Measurements from ENCODE around the gene COL18A1. TPM values are rescaled to one million over a fixed set of nuclear protein-coding genes. Genes with fewer than 3 reads are reported as not detected.

Gene COL18A1
- total and polyA plus RNA-seq, 2 donors (not counting 1 experiment from before 2014, with no cell fraction given): 15.6 to 24.7 TPM

DNA sequence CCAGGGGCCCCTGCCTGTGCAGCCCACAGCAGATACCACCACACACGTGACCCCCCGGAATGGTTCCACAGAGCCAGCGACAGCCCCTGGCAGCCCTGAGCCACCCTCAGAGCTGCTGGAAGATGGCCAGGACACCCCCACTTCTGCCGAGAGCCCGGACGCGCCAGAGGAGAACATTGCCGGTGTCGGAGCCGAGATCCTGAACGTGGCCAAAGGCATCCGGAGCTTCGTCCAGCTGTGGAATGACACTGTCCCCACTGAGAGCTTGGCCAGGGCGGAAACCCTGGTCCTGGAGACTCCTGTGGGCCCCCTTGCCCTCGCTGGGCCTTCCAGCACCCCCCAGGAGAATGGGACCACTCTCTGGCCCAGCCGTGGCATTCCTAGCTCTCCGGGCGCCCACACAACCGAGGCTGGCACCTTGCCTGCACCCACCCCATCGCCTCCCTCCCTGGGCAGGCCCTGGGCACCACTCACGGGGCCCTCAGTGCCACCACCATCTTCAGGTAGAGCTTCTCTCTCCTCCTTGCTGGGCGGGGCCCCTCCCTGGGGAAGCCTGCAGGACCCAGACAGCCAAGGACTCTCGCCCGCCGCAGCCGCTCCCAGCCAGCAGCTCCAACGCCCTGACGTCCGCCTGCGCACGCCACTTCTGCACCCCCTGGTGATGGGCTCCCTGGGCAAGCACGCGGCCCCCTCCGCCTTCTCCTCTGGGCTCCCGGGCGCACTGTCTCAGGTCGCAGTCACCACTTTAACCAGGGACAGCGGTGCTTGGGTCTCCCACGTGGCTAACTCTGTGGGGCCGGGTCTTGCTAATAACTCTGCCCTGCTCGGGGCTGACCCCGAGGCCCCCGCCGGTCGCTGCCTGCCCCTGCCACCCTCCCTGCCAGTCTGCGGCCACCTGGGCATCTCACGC lies 51.0 kb downstream of the COL18A1 start:
- ChIA-PET POLR2A (no interaction called here), CTCF (no interaction called here)
- intact Hi-C loops (cut with micrococcal nuclease): no loop called here
- TF ChIP-seq EZH2 (IDR thresholded peaks at IDR 0.05; ENCODE audit: borderline replicate concordance, insufficient read depth, low read depth, low read length, poor library complexity, severe bottlenecking): no peak
- no peak for TF ChIP-seq CTCF (IDR thresholded peaks at IDR 0.05)
- DNase-seq (no peak), ATAC-seq (ENCODE audit: low read depth) (no peak)
- Histone ChIP-seq H4K20me1 (ENCODE audit: control insufficient read depth, insufficient read depth, low read length, poor library complexity, severe bottlenecking) (no peaks in the 10 kb centered on the region), H3K4me2 (replicated peaks; ENCODE audit: low read depth, low read length, poor library complexity, severe bottlenecking) (no peak overlapping the region), H3K79me2 (ENCODE audit: control insufficient read depth, insufficient read depth, low read length) (no peaks in the 10 kb centered on the region), H3K27me3 (replicated peaks in 1 of 4; ENCODE audit: control extremely low read depth in 1 of 4, control insufficient read depth in 3 of 4, insufficient read depth in 4 of 4, low read length in 3 of 4) (peaks cover 0 to 3% (median 0%) of the 10 kb centered on the region in 4 experiments), H3K4me1 (ENCODE audit: control insufficient read depth in 2 of 2, insufficient read depth in 2 of 2, low read length in 2 of 2) (no peaks in the 10 kb centered on the region), H3K9me3 (ENCODE audit: control extremely low read depth in 1 of 3, control insufficient read depth in 2 of 3, insufficient read depth in 1 of 3, low read length in 2 of 3) (peaks cover 0 to 6% (median 0%) of the 10 kb centered on the region in 3 donors), H3K9ac (ENCODE audit: low read length) (no peak overlapping the region), H3K4me3 (ENCODE audit: control extremely low read depth in 1 of 5, extremely low read depth in 1 of 5, insufficient read depth in 1 of 5, low read depth in 2 of 5, low read length in 4 of 5) (no peak overlapping the region), H2AFZ (ENCODE audit: insufficient read depth, low read depth, low read length, poor library complexity, severe bottlenecking) (no peak overlapping the region), H3K36me3 (replicated peaks in 1 of 2; ENCODE audit: control extremely low read depth in 1 of 2, control insufficient read depth in 1 of 2, extremely low read depth in 1 of 2, insufficient read depth in 2 of 2, low read length in 1 of 2) (no peaks in the 10 kb centered on the region), H3K27ac (ENCODE audit: low read length in 2 of 2) (no peak overlapping the region)
- H3K4me1 Mint-ChIP-seq: no peaks in the 10 kb centered on the region
- H3K27me3 Mint-ChIP-seq: peaks cover 5% of the 10 kb centered on the region
- no peak overlapping the region for H3K27ac Mint-ChIP-seq
- H3K9me3 Mint-ChIP-seq (ENCODE audit: insufficient read depth): no peaks in the 10 kb centered on the region
- WGBS (ENCODE audit: insufficient coverage): 87% methylated on average over 47 of the region's 47 CpGs
- H3K4me3 Mint-ChIP-seq: no peak overlapping the region

DNA sequence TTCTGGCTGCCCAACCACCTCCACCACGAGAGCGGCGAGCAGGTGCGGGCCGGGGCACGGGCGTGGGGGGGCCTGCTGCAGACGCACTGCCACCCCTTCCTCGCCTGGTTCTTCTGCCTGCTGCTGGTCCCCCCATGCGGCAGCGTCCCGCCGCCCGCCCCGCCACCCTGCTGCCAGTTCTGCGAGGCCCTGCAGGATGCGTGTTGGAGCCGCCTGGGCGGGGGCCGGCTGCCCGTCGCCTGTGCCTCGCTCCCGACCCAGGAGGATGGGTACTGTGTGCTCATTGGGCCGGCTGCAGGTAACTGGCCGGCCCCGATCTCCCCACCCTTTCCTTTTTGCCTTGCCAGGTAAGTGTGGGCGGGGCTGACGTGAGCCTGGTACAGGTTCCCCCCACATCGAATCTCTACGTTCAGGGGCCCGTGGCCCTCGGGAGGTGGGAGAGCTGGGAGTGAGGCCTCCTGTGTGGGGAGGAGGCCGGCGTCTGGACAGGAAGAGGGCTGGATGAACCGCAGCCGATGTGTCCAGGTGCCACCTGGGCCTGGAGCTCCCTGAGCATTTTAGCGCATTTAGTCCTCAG lies 51.7 kb downstream of the COL18A1 start:
- ChIA-PET POLR2A (no interaction called here), CTCF (no interaction called here)
- Mint-ChIP-seq H3K9me3 (ENCODE audit: insufficient read depth) (no peaks in the 10 kb centered on the region), H3K4me1 (no peaks in the 10 kb centered on the region), H3K4me3 (no peak overlapping the region), H3K27me3 (peaks cover 8% of the 10 kb centered on the region), H3K27ac (no peak overlapping the region)
- Histone ChIP-seq H3K9me3 (ENCODE audit: control extremely low read depth in 1 of 3, control insufficient read depth in 2 of 3, insufficient read depth in 1 of 3, low read length in 2 of 3) (peaks cover 0 to 11% (median 0%) of the 10 kb centered on the region in 3 donors), H3K4me3 (ENCODE audit: control extremely low read depth in 1 of 5, extremely low read depth in 1 of 5, insufficient read depth in 1 of 5, low read depth in 2 of 5, low read length in 4 of 5) (no peak overlapping the region), H2AFZ (ENCODE audit: insufficient read depth, low read depth, low read length, poor library complexity, severe bottlenecking) (no peak overlapping the region), H3K36me3 (replicated peaks in 1 of 2; ENCODE audit: control extremely low read depth in 1 of 2, control insufficient read depth in 1 of 2, extremely low read depth in 1 of 2, insufficient read depth in 2 of 2, low read length in 1 of 2) (no peaks in the 10 kb centered on the region), H3K27me3 (replicated peaks in 1 of 4; ENCODE audit: control extremely low read depth in 1 of 4, control insufficient read depth in 3 of 4, insufficient read depth in 4 of 4, low read length in 3 of 4) (peaks cover 0 to 3% (median 0%) of the 10 kb centered on the region in 4 experiments), H3K4me1 (ENCODE audit: control insufficient read depth in 2 of 2, insufficient read depth in 2 of 2, low read length in 2 of 2) (no peaks in the 10 kb centered on the region), H3K27ac (ENCODE audit: low read length in 2 of 2) (no peak overlapping the region), H3K9ac (ENCODE audit: low read length) (no peak overlapping the region), H4K20me1 (ENCODE audit: control insufficient read depth, insufficient read depth, low read length, poor library complexity, severe bottlenecking) (no peaks in the 10 kb centered on the region), H3K79me2 (ENCODE audit: control insufficient read depth, insufficient read depth, low read length) (no peaks in the 10 kb centered on the region), H3K4me2 (replicated peaks; ENCODE audit: low read depth, low read length, poor library complexity, severe bottlenecking) (no peak overlapping the region)
- TF ChIP-seq CTCF (IDR thresholded peaks at IDR 0.05) (no peak), EZH2 (IDR thresholded peaks at IDR 0.05; ENCODE audit: borderline replicate concordance, insufficient read depth, low read depth, low read length, poor library complexity, severe bottlenecking) (no peak)
- 95% methylated on average over 38 of the region's 38 CpGs for WGBS (ENCODE audit: insufficient coverage)
- DNase-seq (no peak), ATAC-seq (ENCODE audit: low read depth) (no peak)
- intact Hi-C loops (cut with micrococcal nuclease): no loop called here
